ENCODE data around the gene CAMK1D. TPM values are rescaled to one million over a fixed set of nuclear protein-coding genes. Genes with fewer than 3 reads are reported as not detected.
A peak's percentile ranks its signal among the peaks of the same experiment; 100 is the strongest.

Gene CAMK1D
- total RNA-seq, 1 experiment from 2014 or later: 6.3 TPM

GRCh38 chr10:12351447-12351846, 2.1 kb downstream of the CAMK1D start:
- no peak overlapping the region for H4K91ac ChIP-seq (ENCODE audit: insufficient read length, low read depth, low read length)
- peaks cover 3% of the 10 kb centered on the region; the same call in 1 of the 2 replicates for H3K4me1 ChIP-seq (ENCODE audit: insufficient read depth, low read length)
- no peak overlapping the region for H2BK20ac ChIP-seq (ENCODE audit: low read depth, low read length, poor library complexity, severe bottlenecking)
- peak overlapping the region; percentile 88 for H3K4me2 ChIP-seq (ENCODE audit: insufficient read depth, insufficient read length, low read length)
- H3K9ac ChIP-seq (ENCODE audit: extremely low read depth, insufficient read length, low read length): no peak overlapping the region
- H3K14ac ChIP-seq (ENCODE audit: insufficient read depth, low read length): no peak overlapping the region; the same call in 1 of the 2 replicates
- no peak overlapping the region for H2BK120ac ChIP-seq (ENCODE audit: low read depth, low read length, poor library complexity, severe bottlenecking)
- DNase-seq: no peak
- H3K18ac ChIP-seq (ENCODE audit: insufficient read length, low read depth, low read length): no peak overlapping the region
- no peaks in the 10 kb centered on the region for H3K9me3 ChIP-seq (ENCODE audit: control insufficient read depth, low read depth, low read length)
- peaks cover 17% of the 10 kb centered on the region for H3K23me2 ChIP-seq (ENCODE audit: insufficient read length, low read depth, low read length, poor library complexity, severe bottlenecking)
- H3K79me1 ChIP-seq (ENCODE audit: insufficient read depth, low read depth, low read length, poor library complexity, severe bottlenecking): no peaks in the 10 kb centered on the region
- no peak overlapping the region for H4K8ac ChIP-seq (replicated peaks; ENCODE audit: insufficient read length, low read depth, low read length)
- no peak overlapping the region for H2BK15ac ChIP-seq (ENCODE audit: low read depth, low read length)
- no peak overlapping the region for H3K56ac ChIP-seq (ENCODE audit: insufficient read length, low read depth, low read length)
- no peak for TF ChIP-seq CTCF (conservative IDR thresholded peaks at IDR 0.05)
- H3K27me3 ChIP-seq (ENCODE audit: insufficient read depth, low read length): peaks cover 11% of the 10 kb centered on the region; the same call in 1 of the 2 replicates
- no peak overlapping the region for H3K4ac ChIP-seq (ENCODE audit: low read depth, low read length)
- H2AK5ac ChIP-seq (ENCODE audit: insufficient read length, low read length): no peak overlapping the region
- no peaks in the 10 kb centered on the region; a peak in 1 of 7 replicates for H3K36me3 Mint-ChIP-seq (ENCODE audit: insufficient read depth in 1 of 3, low read depth in 3 of 3)
- no peak overlapping the region for H3K27ac ChIP-seq (ENCODE audit: insufficient read length, low read depth, low read length)
- H3K4me3 Mint-ChIP-seq: peak overlapping the region; percentile 88 to 99
- no peak overlapping the region for H3K27ac Mint-ChIP-seq
- no peak overlapping the region for H3K23ac ChIP-seq (ENCODE audit: insufficient read length, low read depth, low read length)
- no CpG with 5 or more reads among the region's 8 CpGs for WGBS (ENCODE audit: extremely low coverage, insufficient read length, low lambda C conversion rate)
- no peaks in the 10 kb centered on the region for H3K9me3 Mint-ChIP-seq
- peaks cover 52% of the 10 kb centered on the region for H3K27me3 Mint-ChIP-seq (ENCODE audit: low read depth)
- no peaks in the 10 kb centered on the region for H4K20me1 ChIP-seq (ENCODE audit: control insufficient read depth, insufficient read depth, insufficient read length)
- H4K5ac ChIP-seq (ENCODE audit: insufficient read length, low read depth, low read length): no peak overlapping the region
- H2BK12ac ChIP-seq (ENCODE audit: insufficient read length, low read depth, low read length): no peak overlapping the region
- H3K4me1 Mint-ChIP-seq: peaks cover 28 to 43% of the 10 kb centered on the region in 2 experiments
- H2BK5ac ChIP-seq (ENCODE audit: insufficient read length, low read length): no peak overlapping the region
- H2AFZ ChIP-seq (ENCODE audit: low read length): no peak overlapping the region
- no peak overlapping the region for H3T11ph ChIP-seq (ENCODE audit: low read length)
- H3K79me2 ChIP-seq (ENCODE audit: insufficient read depth, low read length): no peaks in the 10 kb centered on the region

Data from H9 (cell line).